ENCODE results near the gene TRIM69.

Gene TRIM69

DNA sequence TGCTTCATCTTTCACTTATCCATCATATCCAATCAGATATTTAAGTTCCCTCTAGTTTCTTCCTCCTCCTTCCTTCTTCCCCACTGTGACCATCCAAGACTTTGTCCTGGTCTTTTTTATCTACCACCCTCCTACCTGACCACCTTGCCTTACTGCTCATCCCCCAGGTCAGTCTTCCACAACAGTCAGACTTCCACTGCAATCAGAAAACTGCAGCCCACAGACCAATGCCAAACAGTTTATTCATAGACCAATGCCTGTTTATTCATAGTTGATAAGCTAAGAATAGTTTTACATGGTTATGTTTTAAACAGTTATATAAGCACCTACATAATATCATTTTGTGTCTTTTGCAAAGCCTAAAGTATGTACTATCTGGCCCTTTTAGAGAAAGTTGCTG lies 65.5 kb downstream of the TRIM69 start:
- TF ChIP-seq, protein P1, sequence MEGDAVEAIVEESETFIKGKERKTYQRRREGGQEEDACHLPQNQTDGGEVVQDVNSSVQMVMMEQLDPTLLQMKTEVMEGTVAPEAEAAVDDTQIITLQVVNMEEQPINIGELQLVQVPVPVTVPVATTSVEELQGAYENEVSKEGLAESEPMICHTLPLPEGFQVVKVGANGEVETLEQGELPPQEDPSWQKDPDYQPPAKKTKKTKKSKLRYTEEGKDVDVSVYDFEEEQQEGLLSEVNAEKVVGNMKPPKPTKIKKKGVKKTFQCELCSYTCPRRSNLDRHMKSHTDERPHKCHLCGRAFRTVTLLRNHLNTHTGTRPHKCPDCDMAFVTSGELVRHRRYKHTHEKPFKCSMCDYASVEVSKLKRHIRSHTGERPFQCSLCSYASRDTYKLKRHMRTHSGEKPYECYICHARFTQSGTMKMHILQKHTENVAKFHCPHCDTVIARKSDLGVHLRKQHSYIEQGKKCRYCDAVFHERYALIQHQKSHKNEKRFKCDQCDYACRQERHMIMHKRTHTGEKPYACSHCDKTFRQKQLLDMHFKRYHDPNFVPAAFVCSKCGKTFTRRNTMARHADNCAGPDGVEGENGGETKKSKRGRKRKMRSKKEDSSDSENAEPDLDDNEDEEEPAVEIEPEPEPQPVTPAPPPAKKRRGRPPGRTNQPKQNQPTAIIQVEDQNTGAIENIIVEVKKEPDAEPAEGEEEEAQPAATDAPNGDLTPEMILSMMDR (conservative IDR thresholded peaks at IDR 0.05; ENCODE audit: low read length) = no peak
- no peak for DNase-seq (ENCODE audit: low read depth)
- H3K4me3 ChIP-seq (ENCODE audit: low read length) = no peak overlapping the region

DNA sequence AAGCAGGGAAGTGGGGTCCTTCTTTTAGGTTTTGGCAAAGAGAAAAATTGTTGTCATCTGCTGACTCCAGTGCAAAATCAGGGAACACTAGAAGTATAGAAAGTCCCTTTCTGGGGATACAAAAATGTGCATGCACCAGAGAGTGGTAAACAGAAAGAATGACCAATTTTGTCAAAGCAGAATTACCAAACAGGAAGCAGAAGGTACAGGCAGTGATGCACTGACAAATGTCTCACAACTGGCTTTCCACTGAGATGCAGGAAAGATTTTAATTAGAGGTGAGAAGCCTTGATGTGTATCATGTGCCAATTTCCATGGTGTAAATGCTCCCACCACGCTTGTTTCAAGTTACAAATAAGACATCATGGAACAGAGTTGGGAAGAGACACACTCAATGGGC lies 66.0 kb downstream of the TRIM69 start:
- no peak overlapping the region for H3K4me3 ChIP-seq (ENCODE audit: low read length)
- TF ChIP-seq, protein P1 (conservative IDR thresholded peaks at IDR 0.05; ENCODE audit: low read length) = no peak
- no peak for DNase-seq (ENCODE audit: low read depth)

DNA sequence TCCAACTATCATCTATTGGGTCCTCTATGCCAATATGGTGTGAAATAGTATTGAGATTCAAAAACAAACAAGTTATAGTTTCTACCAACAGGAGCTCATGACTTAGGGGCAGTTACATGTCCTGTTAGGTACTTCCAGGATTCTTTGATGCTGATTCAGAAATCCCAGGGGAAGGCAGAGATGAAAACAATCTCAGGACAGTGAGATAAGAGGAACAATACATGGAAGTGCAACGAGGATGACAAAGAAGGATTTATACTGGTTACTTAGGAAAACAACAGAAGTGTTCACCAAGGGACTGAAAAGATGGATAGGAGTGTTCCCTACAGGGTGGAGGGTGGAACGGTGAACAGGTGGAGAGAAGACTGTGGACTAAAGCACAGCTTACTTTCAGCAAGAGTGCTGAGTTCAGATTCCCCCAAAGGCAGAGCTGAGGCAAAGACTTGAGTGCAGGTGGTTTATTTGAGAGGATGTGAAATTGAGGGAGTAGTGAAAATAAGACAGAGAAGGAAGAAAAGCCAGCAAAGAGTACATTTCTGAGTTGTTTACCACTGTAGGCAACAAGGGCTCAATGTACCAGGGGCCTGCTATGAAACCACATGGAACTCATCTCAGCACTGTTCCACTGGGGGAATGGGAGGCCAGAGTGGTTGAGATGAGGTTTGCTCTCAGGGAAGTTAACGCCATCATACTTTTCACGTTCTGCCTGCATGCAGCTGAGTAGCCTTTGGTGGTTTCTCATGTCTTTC lies 68.1 kb downstream of the TRIM69 start:
- H3K4me3 ChIP-seq (ENCODE audit: low read length) = no peak overlapping the region
- DNase-seq (ENCODE audit: low read depth) = no peak
- TF ChIP-seq, protein P1 (conservative IDR thresholded peaks at IDR 0.05; ENCODE audit: low read length) = no peak

DNA sequence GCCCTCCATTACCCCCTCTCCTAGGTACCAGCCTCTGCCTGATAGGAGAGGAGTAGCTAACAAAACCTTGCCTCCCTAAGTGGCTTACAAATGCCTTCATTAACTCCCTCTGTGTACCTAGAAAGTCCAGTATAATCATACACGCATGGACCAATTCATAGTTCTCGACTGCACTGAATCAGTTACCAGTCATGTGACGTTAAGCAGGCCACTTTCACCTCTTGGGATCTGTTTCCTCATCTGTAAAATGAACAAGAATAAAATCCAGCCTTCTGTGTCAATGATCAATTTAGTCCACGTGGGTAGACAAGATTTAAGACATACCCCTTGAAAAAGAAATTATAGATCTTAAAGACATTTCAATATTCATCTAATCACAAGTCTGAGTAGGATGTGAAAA lies 72.2 kb downstream of the TRIM69 start:
- no peak overlapping the region for H3K4me3 ChIP-seq (ENCODE audit: low read length)
- TF ChIP-seq, protein P1 (conservative IDR thresholded peaks at IDR 0.05; ENCODE audit: low read length) = no peak
- DNase-seq (ENCODE audit: low read depth) = no peak

DNA sequence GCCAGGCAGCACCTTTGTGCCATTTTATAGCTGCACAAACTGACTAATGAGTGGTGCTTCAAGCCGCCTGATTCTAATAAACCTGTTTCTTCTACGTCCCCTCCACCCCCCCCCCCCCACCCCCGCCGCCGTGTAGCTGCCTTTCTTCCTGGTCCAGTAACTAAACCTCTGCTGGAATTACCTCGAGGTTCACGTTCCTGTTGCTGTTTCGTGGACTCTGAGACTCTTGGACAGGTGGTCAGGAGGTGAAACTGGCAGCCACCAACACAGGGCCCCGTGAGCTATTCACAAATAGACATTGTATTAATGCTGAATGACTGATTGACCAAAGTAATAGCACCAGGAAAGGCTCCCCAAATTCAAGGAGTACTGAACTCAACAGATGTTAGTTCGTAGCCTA lies 73.9 kb downstream of the TRIM69 start:
- TF ChIP-seq, protein P1 (conservative IDR thresholded peaks at IDR 0.05; ENCODE audit: low read length) = no peak
- no peak overlapping the region for H3K4me3 ChIP-seq (ENCODE audit: low read length)
- no peak for DNase-seq (ENCODE audit: low read depth)

DNA sequence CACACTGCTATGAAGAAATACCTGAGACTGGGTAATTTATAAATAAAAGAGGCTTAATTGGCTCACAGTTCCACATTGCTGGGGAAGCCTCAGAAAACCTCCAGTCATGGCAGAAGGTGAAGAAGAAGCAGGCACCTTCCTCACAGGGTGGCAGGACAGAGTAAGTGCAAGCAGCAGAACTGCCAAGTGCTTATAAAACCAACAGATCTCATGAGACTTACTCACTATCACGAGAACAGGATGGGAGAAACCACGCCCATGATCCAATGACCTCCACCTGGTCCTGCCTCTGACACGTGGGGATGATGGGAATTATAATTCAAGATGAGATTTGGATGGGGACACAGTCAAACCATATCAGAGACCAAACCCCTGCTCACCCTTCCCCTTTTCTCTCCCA lies 75.0 kb downstream of the TRIM69 start:
- no peak for DNase-seq (ENCODE audit: low read depth)
- TF ChIP-seq, protein P1 (conservative IDR thresholded peaks at IDR 0.05; ENCODE audit: low read length) = no peak
- H3K4me3 ChIP-seq (ENCODE audit: low read length) = no peak overlapping the region

DNA sequence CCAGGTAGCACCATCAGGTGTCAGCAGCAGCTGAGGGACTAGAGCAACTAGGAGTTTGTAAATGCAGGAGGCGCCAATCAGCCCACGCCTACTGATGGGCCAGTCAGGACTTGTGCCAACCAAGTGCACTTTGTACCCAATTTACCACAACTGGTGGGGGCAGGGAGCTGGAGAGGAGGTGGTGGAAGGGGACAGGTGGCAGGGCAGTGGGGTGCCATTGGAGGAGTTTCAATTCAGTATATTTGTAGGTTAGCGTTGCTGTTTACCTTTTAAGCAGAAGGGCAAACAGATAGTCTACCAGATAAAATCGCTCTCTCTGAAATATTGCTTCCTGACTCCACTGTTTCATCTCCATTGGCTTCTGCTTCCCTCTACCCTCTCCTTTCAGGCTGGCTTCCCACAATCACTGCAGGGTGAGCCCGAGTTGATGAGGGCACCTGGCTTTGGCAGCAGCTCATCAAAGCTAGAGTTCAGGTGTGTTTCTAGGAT lies 75.7 kb downstream of the TRIM69 start:
- TF ChIP-seq, protein P1 (conservative IDR thresholded peaks at IDR 0.05; ENCODE audit: low read length) = no peak
- DNase-seq (ENCODE audit: low read depth) = no peak

More for the DNA sequence above, 75.7 kb downstream of the TRIM69 start:
- H3K4me3 ChIP-seq (ENCODE audit: low read length) = no peak overlapping the region

All from AG10803 (cell line).